Measurements from ENCODE around the gene PTPRR. TPM values are rescaled to one million over a fixed set of nuclear protein-coding genes. Genes with fewer than 3 reads are reported as not detected.

PTPRR gene
- total RNA-seq, 1 donor from 2014 or later: 0.46 TPM

GRCh38 chr12:70918321-70918720 is 2.2 kb downstream of the PTPRR start:
- no peak for DNase-seq (ENCODE audit: low read depth)
- TF ChIP-seq, protein P1, sequence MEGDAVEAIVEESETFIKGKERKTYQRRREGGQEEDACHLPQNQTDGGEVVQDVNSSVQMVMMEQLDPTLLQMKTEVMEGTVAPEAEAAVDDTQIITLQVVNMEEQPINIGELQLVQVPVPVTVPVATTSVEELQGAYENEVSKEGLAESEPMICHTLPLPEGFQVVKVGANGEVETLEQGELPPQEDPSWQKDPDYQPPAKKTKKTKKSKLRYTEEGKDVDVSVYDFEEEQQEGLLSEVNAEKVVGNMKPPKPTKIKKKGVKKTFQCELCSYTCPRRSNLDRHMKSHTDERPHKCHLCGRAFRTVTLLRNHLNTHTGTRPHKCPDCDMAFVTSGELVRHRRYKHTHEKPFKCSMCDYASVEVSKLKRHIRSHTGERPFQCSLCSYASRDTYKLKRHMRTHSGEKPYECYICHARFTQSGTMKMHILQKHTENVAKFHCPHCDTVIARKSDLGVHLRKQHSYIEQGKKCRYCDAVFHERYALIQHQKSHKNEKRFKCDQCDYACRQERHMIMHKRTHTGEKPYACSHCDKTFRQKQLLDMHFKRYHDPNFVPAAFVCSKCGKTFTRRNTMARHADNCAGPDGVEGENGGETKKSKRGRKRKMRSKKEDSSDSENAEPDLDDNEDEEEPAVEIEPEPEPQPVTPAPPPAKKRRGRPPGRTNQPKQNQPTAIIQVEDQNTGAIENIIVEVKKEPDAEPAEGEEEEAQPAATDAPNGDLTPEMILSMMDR (conservative IDR thresholded peaks at IDR 0.05; ENCODE audit: low read depth, low read length): no peak
- no peak overlapping the region for H3K4me3 ChIP-seq (ENCODE audit: low read depth, low read length)

- no peak for DNase-seq (ENCODE audit: low read depth)
- TF ChIP-seq, protein P1 (conservative IDR thresholded peaks at IDR 0.05; ENCODE audit: low read depth, low read length): no peak
- no peak overlapping the region for H3K4me3 ChIP-seq (ENCODE audit: low read depth, low read length)
These were observed 9.9 kb downstream of the PTPRR start for GRCh38 chr12:70910666-70911065.

DNA sequence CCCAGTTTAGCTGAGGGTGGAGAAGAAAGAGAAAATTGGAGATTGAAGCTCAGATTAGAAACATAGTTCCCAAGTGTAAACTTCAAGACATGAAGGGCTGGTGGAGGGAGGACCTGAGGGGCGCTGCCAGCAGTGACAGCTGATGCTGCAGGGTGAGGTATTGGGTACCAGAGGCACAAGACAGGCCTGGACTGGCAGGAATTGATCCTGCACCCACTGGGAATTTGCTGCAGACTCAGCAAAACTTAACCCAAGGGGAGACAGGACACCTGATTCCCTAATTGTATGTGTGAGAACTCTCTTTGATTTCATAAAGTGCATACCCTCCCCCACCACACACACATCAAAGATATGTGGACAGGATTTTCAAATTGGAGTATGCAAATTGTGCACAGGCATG is 11.6 kb downstream of the PTPRR start:
- H3K4me3 ChIP-seq (ENCODE audit: low read depth, low read length): no peak overlapping the region
- no peak for DNase-seq (ENCODE audit: low read depth)
- TF ChIP-seq, protein P1 (conservative IDR thresholded peaks at IDR 0.05; ENCODE audit: low read depth, low read length): no peak

DNA sequence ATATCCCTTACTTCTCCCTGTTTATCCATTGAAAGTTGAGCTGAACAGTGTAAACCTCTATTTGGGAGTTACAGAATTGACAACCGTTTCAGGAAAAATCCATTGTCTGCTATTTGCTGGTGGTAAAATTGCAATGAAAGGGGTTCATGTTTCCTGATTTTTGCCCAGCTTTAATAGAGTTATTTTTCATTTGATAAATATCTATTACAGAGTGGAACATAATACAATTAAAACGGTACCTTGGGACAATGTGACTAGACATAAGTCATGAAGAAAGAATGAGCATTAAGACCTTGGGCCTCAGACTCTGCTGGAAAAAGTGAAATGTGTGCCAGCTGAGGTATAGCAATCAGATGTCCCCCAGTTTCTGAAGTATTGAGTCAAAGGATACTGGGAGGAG is 13.1 kb downstream of the PTPRR start:
- H3K4me3 ChIP-seq (ENCODE audit: low read depth, low read length): no peak overlapping the region
- DNase-seq (ENCODE audit: low read depth): no peak
- TF ChIP-seq, protein P1 (conservative IDR thresholded peaks at IDR 0.05; ENCODE audit: low read depth, low read length): no peak

- no peak for DNase-seq (ENCODE audit: low read depth)
- no peak overlapping the region for H3K4me3 ChIP-seq (ENCODE audit: low read depth, low read length)
- TF ChIP-seq, protein P1 (conservative IDR thresholded peaks at IDR 0.05; ENCODE audit: low read depth, low read length): no peak
These were observed 24.6 kb downstream of the PTPRR start for GRCh38 chr12:70895956-70896355.

- no peak for DNase-seq (ENCODE audit: low read depth)
- TF ChIP-seq, protein P1 (conservative IDR thresholded peaks at IDR 0.05; ENCODE audit: low read depth, low read length): no peak
- no peak overlapping the region for H3K4me3 ChIP-seq (ENCODE audit: low read depth, low read length)
These were observed 27.9 kb downstream of the PTPRR start for GRCh38 chr12:70892593-70892992.
